ENCODE data around the gene TNXB. TPM values are rescaled to one million over a fixed set of nuclear protein-coding genes. Genes with fewer than 3 reads are reported as not detected.

The TNXB gene
- total and polyA plus RNA-seq, 2 experiments from 2014 or later: 2.0 to 6.0 TPM

DNA sequence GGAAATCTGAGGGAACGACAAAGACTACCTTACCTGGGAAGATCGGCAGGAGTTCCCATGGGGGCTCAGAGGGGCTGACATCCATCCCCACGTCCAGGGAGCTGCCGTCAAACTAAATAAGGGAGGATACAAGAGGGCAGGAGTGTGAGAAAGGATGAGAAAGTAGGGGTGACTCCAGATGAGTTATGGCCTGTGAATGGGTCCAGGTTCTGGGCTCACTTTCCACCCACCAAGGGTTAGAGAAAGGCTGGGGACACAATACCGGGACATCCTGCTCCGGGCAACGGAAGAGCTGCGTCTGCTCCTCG, 18.2 kb upstream of the TNXB start:
- peak overlapping the region; percentile 100 for H3K4me3 Mint-ChIP-seq
- ATAC-seq (no peak), DNase-seq (ENCODE audit: low spot score) (no peak)
- peaks cover 16% of the 10 kb centered on the region for H3K27me3 Mint-ChIP-seq (ENCODE audit: insufficient read depth, low read depth, poor library complexity)
- peaks cover 30% of the 10 kb centered on the region for H3K36me3 Mint-ChIP-seq (ENCODE audit: low read depth)
- Histone ChIP-seq H3K27me3 (ENCODE audit: insufficient read depth) (no peaks in the 10 kb centered on the region), H3K4me2 (peak overlapping the region; percentile 86), H3K9me2 (ENCODE audit: insufficient read depth) (no peaks in the 10 kb centered on the region), H3K27ac (ENCODE audit: low read depth) (peak overlapping the region; percentile 94), H4K20me1 (replicated peaks; ENCODE audit: insufficient read depth) (0 out of 2 replicates have a peak, but pooled peaks cover 5% of the 10 kb centered on the region), H3K4me3 (peak overlapping the region; percentile 86), H2AFZ (peak overlapping the region; percentile 54; the same call in 1 of the 2 replicates), H3F3A (replicated peaks; ENCODE audit: low read depth) (peaks cover 10% of the 10 kb centered on the region; the same call in 1 of the 2 replicates), H3K36me3 (ENCODE audit: insufficient read depth) (0 out of 2 replicates have a peak, but pooled peaks cover 7% of the 10 kb centered on the region), H3K4me1 (ENCODE audit: insufficient read depth) (peaks cover 22% of the 10 kb centered on the region), H3K79me2 (replicated peaks; ENCODE audit: insufficient read depth) (peaks cover 20% of the 10 kb centered on the region)
- peak overlapping the region; percentile 99 for H3K27ac Mint-ChIP-seq
- H3K4me1 Mint-ChIP-seq: peaks cover 23% of the 10 kb centered on the region
- TF ChIP-seq EZH2phosphoT487 (IDR thresholded peaks at IDR 0.05; ENCODE audit: unreplicated experiment): no peak
- TF ChIP-seq CREB1 (CRISPR knock-in tag; IDR thresholded peaks at IDR 0.05; ENCODE audit: low read depth): no peak
- TF ChIP-seq, protein P1, sequence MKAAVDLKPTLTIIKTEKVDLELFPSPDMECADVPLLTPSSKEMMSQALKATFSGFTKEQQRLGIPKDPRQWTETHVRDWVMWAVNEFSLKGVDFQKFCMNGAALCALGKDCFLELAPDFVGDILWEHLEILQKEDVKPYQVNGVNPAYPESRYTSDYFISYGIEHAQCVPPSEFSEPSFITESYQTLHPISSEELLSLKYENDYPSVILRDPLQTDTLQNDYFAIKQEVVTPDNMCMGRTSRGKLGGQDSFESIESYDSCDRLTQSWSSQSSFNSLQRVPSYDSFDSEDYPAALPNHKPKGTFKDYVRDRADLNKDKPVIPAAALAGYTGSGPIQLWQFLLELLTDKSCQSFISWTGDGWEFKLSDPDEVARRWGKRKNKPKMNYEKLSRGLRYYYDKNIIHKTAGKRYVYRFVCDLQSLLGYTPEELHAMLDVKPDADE (IDR thresholded peaks at IDR 0.05): no peak
- TF ChIP-seq, protein P2, sequence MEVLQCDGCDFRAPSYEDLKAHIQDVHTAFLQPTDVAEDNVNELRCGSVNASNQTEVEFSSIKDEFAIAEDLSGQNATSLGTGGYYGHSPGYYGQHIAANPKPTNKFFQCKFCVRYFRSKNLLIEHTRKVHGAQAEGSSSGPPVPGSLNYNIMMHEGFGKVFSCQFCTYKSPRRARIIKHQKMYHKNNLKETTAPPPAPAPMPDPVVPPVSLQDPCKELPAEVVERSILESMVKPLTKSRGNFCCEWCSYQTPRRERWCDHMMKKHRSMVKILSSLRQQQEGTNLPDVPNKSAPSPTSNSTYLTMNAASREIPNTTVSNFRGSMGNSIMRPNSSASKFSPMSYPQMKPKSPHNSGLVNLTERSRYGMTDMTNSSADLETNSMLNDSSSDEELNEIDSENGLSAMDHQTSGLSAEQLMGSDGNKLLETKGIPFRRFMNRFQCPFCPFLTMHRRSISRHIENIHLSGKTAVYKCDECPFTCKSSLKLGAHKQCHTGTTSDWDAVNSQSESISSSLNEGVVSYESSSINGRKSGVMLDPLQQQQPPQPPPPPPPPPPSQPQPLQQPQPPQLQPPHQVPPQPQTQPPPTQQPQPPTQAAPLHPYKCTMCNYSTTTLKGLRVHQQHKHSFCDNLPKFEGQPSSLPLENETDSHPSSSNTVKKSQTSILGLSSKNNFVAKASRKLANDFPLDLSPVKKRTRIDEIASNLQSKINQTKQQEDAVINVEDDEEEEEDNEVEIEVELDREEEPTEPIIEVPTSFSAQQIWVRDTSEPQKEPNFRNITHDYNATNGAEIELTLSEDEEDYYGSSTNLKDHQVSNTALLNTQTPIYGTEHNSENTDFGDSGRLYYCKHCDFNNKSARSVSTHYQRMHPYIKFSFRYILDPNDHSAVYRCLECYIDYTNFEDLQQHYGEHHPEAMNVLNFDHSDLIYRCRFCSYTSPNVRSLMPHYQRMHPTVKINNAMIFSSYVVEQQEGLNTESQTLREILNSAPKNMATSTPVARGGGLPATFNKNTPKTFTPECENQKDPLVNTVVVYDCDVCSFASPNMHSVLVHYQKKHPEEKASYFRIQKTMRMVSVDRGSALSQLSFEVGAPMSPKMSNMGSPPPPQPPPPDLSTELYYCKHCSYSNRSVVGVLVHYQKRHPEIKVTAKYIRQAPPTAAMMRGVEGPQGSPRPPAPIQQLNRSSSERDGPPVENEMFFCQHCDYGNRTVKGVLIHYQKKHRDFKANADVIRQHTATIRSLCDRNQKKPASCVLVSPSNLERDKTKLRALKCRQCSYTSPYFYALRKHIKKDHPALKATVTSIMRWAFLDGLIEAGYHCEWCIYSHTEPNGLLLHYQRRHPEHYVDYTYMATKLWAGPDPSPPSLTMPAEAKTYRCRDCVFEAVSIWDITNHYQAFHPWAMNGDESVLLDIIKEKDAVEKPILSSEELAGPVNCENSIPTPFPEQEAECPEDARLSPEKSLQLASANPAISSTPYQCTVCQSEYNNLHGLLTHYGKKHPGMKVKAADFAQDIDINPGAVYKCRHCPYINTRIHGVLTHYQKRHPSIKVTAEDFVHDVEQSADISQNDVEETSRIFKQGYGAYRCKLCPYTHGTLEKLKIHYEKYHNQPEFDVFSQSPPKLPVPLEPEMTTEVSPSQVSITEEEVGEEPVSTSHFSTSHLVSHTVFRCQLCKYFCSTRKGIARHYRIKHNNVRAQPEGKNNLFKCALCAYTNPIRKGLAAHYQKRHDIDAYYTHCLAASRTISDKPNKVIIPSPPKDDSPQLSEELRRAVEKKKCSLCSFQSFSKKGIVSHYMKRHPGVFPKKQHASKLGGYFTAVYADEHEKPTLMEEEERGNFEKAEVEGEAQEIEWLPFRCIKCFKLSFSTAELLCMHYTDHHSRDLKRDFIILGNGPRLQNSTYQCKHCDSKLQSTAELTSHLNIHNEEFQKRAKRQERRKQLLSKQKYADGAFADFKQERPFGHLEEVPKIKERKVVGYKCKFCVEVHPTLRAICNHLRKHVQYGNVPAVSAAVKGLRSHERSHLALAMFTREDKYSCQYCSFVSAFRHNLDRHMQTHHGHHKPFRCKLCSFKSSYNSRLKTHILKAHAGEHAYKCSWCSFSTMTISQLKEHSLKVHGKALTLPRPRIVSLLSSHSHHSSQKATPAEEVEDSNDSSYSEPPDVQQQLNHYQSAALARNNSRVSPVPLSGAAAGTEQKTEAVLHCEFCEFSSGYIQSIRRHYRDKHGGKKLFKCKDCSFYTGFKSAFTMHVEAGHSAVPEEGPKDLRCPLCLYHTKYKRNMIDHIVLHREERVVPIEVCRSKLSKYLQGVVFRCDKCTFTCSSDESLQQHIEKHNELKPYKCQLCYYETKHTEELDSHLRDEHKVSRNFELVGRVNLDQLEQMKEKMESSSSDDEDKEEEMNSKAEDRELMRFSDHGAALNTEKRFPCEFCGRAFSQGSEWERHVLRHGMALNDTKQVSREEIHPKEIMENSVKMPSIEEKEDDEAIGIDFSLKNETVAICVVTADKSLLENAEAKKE (CRISPR knock-in tag; IDR thresholded peaks at IDR 0.05): no peak
- TF ChIP-seq POLR2AphosphoS5 (IDR thresholded peaks at IDR 0.05; ENCODE audit: low read depth): no peak
- TF ChIP-seq, protein P3, sequence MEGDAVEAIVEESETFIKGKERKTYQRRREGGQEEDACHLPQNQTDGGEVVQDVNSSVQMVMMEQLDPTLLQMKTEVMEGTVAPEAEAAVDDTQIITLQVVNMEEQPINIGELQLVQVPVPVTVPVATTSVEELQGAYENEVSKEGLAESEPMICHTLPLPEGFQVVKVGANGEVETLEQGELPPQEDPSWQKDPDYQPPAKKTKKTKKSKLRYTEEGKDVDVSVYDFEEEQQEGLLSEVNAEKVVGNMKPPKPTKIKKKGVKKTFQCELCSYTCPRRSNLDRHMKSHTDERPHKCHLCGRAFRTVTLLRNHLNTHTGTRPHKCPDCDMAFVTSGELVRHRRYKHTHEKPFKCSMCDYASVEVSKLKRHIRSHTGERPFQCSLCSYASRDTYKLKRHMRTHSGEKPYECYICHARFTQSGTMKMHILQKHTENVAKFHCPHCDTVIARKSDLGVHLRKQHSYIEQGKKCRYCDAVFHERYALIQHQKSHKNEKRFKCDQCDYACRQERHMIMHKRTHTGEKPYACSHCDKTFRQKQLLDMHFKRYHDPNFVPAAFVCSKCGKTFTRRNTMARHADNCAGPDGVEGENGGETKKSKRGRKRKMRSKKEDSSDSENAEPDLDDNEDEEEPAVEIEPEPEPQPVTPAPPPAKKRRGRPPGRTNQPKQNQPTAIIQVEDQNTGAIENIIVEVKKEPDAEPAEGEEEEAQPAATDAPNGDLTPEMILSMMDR (conservative IDR thresholded peaks at IDR 0.05; ENCODE audit: low read depth in 2 of 2): no peak
- no peak for TF ChIP-seq ZNF114 (CRISPR knock-in tag; IDR thresholded peaks at IDR 0.05)
- no peak for TF ChIP-seq JUNB (IDR thresholded peaks at IDR 0.05; ENCODE audit: unreplicated experiment)
- TF ChIP-seq, protein P4, sequence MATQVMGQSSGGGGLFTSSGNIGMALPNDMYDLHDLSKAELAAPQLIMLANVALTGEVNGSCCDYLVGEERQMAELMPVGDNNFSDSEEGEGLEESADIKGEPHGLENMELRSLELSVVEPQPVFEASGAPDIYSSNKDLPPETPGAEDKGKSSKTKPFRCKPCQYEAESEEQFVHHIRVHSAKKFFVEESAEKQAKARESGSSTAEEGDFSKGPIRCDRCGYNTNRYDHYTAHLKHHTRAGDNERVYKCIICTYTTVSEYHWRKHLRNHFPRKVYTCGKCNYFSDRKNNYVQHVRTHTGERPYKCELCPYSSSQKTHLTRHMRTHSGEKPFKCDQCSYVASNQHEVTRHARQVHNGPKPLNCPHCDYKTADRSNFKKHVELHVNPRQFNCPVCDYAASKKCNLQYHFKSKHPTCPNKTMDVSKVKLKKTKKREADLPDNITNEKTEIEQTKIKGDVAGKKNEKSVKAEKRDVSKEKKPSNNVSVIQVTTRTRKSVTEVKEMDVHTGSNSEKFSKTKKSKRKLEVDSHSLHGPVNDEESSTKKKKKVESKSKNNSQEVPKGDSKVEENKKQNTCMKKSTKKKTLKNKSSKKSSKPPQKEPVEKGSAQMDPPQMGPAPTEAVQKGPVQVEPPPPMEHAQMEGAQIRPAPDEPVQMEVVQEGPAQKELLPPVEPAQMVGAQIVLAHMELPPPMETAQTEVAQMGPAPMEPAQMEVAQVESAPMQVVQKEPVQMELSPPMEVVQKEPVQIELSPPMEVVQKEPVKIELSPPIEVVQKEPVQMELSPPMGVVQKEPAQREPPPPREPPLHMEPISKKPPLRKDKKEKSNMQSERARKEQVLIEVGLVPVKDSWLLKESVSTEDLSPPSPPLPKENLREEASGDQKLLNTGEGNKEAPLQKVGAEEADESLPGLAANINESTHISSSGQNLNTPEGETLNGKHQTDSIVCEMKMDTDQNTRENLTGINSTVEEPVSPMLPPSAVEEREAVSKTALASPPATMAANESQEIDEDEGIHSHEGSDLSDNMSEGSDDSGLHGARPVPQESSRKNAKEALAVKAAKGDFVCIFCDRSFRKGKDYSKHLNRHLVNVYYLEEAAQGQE (IDR thresholded peaks at IDR 0.05; ENCODE audit: unreplicated experiment): no peak
- no peak for TF ChIP-seq STAT1 (IDR thresholded peaks at IDR 0.05; ENCODE audit: unreplicated experiment)
- TF ChIP-seq ZNF331 (CRISPR knock-in tag; IDR thresholded peaks at IDR 0.05; ENCODE audit: low read depth): no peak
- TF ChIP-seq EZH2 (IDR thresholded peaks at IDR 0.05; ENCODE audit: low read depth, unreplicated experiment): no peak
- no peak for TF ChIP-seq NANOG (IDR thresholded peaks at IDR 0.05; ENCODE audit: borderline replicate concordance)
- no peaks in the 10 kb centered on the region for H3K9me3 Mint-ChIP-seq
